KMS-11 (cell line): Measurements from ENCODE around the gene IFRD2.

ENCODE experiments used
- H2AFZ ChIP-seq: fragments of 200-600 bp; sonication (generic); 2 replicates; pipeline ENCODE4 v1.6.1; 2016; ENCODE audit warnings: antibody characterized with exemption, mixed run types, low read depth
- H3K27ac ChIP-seq: fragments of 200-600 bp; sonication (generic); 2 replicates; pipeline ENCODE4 v1.6.1; 2016; ENCODE audit warnings: mild to moderate bottlenecking, mixed run types
- H3K27me3 ChIP-seq: fragments of 200-600 bp; sonication (generic); 2 replicates; pipeline ENCODE4 v1.6.1; 2017; ENCODE audit warnings: mild to moderate bottlenecking, low read depth, mixed run types, moderate library complexity; ENCODE audit not compliant: insufficient read depth
- H3K36me3 ChIP-seq: fragments of 200-600 bp; sonication (generic); 2 replicates; pipeline ENCODE4 v1.6.1; 2017; ENCODE audit warnings: mild to moderate bottlenecking, mixed run types; ENCODE audit not compliant: insufficient read depth
- H3K4me1 ChIP-seq: fragments of 200-600 bp; sonication (generic); 2 replicates; pipeline ENCODE4 v1.6.1; 2016; ENCODE audit warnings: mild to moderate bottlenecking, low read depth, mixed run types; ENCODE audit not compliant: poor library complexity, severe bottlenecking
- H3K4me2 ChIP-seq: fragments of 200-600 bp; sonication (generic); 2 replicates; pipeline ENCODE4 v1.7.0; 2016; ENCODE audit warnings: mild to moderate bottlenecking, mixed run types
- H3K4me3 ChIP-seq: fragments of 200-600 bp; sonication (generic); IDR thresholded peaks from 2 replicates; pipeline ENCODE4 v1.6.1; 2017; ENCODE audit warnings: low read depth, low read length, mixed read lengths; ENCODE audit not compliant: insufficient read depth
- H3K79me2 ChIP-seq: fragments of 200-600 bp; sonication (generic); 2 replicates; pipeline ENCODE4 v1.6.1; 2016; ENCODE audit warnings: low read depth, mixed run types; ENCODE audit not compliant: insufficient read depth
- H3K9ac ChIP-seq: fragments of 200-600 bp; sonication (generic); 2 replicates; pipeline ENCODE4 v1.6.1; 2016; ENCODE audit warnings: mild to moderate bottlenecking, mixed run types
- H4K20me1 ChIP-seq: fragments of 200-600 bp; sonication (generic); 2 replicates; pipeline ENCODE4 v1.6.1; 2016; ENCODE audit warnings: mild to moderate bottlenecking, mixed run types; ENCODE audit not compliant: insufficient read depth
- TF ChIP-seq, protein P1 (sequence below): fragments of 200-600 bp; sonication (generic); conservative IDR thresholded peaks from 2 replicates; pipeline ENCODE4 v1.6.1; 2017; ENCODE audit warnings: low read depth, mild to moderate bottlenecking, antibody characterized with exemption, low read length, moderate library complexity, mixed read lengths

Gene IFRD2

DNA sequence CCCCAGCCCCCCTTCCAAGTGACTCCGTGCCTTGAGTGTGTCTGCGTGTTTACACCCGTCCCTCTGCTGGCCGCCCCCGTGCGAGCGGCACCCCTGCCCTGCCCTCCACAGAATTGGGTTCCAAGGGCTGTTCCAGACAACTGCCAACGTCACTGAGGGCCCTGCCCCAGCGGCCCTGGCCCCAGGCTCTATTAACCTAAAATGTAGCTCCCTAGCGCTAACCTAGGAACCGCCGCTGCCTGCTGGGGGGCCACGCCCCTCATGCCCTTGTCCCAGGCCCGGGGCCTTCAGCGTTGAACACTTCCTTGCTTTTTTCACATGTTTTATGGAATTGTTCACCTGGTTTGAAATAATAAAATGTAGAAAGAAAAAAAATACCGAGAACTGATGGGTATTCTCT is 33.2 kb downstream of the IFRD2 start:
- Histone ChIP-seq H4K20me1 (no peaks in the 10 kb centered on the region), H3K4me2 (no peak overlapping the region), H3K36me3 (no peaks in the 10 kb centered on the region), H3K79me2 (no peaks in the 10 kb centered on the region), H3K9ac (no peak overlapping the region), H3K4me3 (no peak overlapping the region), H3K27ac (no peak overlapping the region), H2AFZ (no peak overlapping the region), H3K4me1 (peaks cover 6% of the 10 kb centered on the region), H3K27me3 (no peaks in the 10 kb centered on the region)
- TF ChIP-seq, protein P1, sequence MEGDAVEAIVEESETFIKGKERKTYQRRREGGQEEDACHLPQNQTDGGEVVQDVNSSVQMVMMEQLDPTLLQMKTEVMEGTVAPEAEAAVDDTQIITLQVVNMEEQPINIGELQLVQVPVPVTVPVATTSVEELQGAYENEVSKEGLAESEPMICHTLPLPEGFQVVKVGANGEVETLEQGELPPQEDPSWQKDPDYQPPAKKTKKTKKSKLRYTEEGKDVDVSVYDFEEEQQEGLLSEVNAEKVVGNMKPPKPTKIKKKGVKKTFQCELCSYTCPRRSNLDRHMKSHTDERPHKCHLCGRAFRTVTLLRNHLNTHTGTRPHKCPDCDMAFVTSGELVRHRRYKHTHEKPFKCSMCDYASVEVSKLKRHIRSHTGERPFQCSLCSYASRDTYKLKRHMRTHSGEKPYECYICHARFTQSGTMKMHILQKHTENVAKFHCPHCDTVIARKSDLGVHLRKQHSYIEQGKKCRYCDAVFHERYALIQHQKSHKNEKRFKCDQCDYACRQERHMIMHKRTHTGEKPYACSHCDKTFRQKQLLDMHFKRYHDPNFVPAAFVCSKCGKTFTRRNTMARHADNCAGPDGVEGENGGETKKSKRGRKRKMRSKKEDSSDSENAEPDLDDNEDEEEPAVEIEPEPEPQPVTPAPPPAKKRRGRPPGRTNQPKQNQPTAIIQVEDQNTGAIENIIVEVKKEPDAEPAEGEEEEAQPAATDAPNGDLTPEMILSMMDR = no peak

DNA sequence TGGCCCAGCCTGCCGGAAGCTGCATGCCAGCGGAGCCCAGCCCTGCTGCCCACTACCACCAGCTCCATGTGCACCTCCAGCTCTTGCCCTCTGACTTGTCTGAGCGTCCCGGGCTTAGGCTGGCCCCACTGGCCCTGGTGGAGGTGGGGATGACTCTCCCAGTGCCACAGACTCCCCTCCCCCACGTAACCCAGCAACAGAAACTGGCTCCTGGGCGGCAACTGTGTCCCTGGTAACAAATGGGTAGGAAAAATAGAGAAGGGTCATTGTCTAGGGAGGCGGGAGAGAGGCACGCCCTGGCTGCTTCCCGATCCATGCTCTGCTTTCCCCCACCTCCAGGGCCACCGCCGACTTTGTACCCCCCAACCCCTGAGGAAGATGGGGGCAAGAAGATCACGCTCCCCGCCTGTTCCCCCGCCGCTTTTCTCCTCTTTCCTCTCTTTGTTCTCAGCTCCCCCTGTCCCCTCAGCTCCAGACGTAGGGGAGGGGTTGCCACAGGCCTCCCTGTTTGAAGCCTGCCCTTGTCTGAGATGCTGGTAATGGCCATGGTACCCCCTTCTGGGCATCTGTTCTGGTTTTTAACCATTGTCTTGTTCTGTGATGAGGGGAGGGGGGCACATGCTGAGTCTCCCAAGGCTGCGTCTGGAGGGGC is 34.1 kb downstream of the IFRD2 start:
- H3K79me2 ChIP-seq = no peaks in the 10 kb centered on the region
- H3K4me3 ChIP-seq = no peak overlapping the region
- H2AFZ ChIP-seq = no peak overlapping the region
- H3K9ac ChIP-seq = no peak overlapping the region
- H3K27me3 ChIP-seq = no peaks in the 10 kb centered on the region
- no peaks in the 10 kb centered on the region for H4K20me1 ChIP-seq
- TF ChIP-seq, protein P1 = no peak
- peaks cover 6% of the 10 kb centered on the region for H3K4me1 ChIP-seq
- H3K4me2 ChIP-seq = no peak overlapping the region
- no peak overlapping the region for H3K27ac ChIP-seq
- H3K36me3 ChIP-seq = no peaks in the 10 kb centered on the region

DNA sequence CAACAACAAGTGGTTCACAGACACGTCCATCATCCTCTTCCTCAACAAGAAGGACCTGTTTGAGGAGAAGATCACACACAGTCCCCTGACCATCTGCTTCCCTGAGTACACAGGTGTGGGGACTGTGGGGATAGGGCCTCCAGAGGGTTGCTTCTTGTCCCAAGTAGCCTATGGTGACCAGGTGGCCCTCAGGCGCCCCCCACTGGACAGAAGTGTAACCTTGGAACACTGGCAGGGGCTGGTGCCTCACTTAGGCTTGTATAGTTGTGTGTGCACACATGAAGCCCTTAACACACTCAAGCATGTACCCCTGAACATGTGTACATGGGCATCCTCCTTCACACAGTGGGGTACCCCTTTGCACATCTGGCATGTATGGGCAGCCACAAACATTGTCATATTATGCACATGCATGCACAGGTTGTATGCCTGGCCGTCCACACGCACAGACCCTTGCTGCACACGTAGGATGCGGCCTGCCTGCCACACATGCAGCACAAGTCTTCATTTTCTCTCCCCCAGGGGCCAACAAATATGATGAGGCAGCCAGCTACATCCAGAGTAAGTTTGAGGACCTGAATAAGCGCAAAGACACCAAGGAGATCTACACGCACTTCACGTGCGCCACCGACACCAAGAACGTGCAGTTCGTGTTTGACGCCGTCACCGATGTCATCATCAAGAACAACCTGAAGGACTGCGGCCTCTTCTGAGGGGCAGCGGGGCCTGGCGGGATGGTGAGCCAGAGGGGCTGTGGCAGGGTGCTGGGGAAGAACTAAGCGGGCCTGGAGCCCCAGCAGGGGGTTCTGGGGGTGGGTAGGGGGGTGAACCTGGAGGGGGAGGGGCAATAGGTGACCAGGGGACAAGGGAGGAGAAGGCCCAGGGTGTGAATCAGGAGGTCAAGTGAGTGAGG is 35.0 kb downstream of the IFRD2 start:
- TF ChIP-seq, protein P1 = no peak
- Histone ChIP-seq H3K9ac (no peak overlapping the region), H3K27ac (no peak overlapping the region), H3K27me3 (no peaks in the 10 kb centered on the region), H3K4me1 (peaks cover 6% of the 10 kb centered on the region), H3K36me3 (no peaks in the 10 kb centered on the region), H4K20me1 (no peaks in the 10 kb centered on the region), H3K4me3 (no peak overlapping the region), H3K79me2 (no peaks in the 10 kb centered on the region), H3K4me2 (no peak overlapping the region), H2AFZ (no peak overlapping the region)

DNA sequence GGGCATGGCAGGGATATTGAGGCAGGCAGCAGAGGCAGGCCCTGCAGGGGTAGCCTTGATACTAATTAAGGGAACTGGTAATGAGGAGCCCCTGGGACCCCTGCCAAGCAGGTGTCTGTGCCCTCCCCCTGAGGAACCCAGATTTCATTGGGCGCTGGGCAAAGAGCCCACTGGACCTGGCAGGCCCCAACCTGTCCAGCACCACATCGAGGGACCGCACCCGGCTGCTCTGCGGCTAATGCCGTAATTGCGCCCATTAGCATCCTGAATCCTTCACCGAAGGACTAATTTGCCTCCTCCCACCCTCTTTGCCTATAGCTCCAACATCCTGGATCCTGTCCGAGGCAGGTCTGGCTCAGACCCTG is 37.0 kb downstream of the IFRD2 start:
- Histone ChIP-seq H2AFZ (no peak overlapping the region), H3K4me3 (no peak overlapping the region), H3K9ac (no peak overlapping the region), H3K27me3 (no peaks in the 10 kb centered on the region), H3K4me2 (no peak overlapping the region), H3K36me3 (no peaks in the 10 kb centered on the region), H3K27ac (no peak overlapping the region), H3K4me1 (no peaks in the 10 kb centered on the region), H4K20me1 (no peaks in the 10 kb centered on the region), H3K79me2 (no peaks in the 10 kb centered on the region)
- TF ChIP-seq, protein P1 = no peak
